HEK293 (cell line): ENCODE results near the gene PDIA5.

ENCODE experiments used
- CTCF ChIA-PET: fragments of 350-600 bp; formaldehyde crosslinking; extraction: SDS; loops from one replicate; lab custom pipeline; 2021; ENCODE audit warnings: antibody characterized with exemption; lab: Yijun Ruan, JAX
- POLR2A ChIA-PET: fragments of 300-600 bp; formaldehyde crosslinking; extraction: SDS; loops from one replicate; lab custom pipeline; 2020; ENCODE audit warnings: antibody characterized with exemption, inconsistent platforms; lab: Yijun Ruan, JAX
- H3K27ac ChIP-seq: fragments of 200-500 bp; sonication (Bioruptor generic); 2 replicates; pipeline ENCODE4 v1.5.1; 2014; ENCODE audit warnings: low read depth, low read length, control low read depth, inconsistent platforms; ENCODE audit errors: extremely low read depth
- H3K36me3 ChIP-seq, 2 experiments: fragments of 200-500 bp in 1 of 2; sonication (Bioruptor generic) in 1 of 2; 1 replicate in 1 of 2; 2 replicates in 1 of 2; pipeline ENCODE4 v1.5.1; 2014 to 2017; ENCODE audit warnings: inconsistent platforms in 2 of 2, low read length in 2 of 2; ENCODE audit not compliant: control insufficient read depth in 2 of 2, insufficient read depth in 1 of 2
- H3K4me1 ChIP-seq: fragments of 200-500 bp; sonication (Bioruptor generic); 2 replicates; pipeline ENCODE4 v1.5.1; 2014; ENCODE audit warnings: mild to moderate bottlenecking, low read length, inconsistent platforms; ENCODE audit not compliant: control insufficient read depth, insufficient read depth
- H3K4me3 ChIP-seq: 2 replicates; pipeline ENCODE4 v1.5.1; 2011; ENCODE audit warnings: low read depth, mild to moderate bottlenecking, control low read depth, low read length, moderate library complexity
- H3K9me3 ChIP-seq: fragments of 200-500 bp; sonication (Bioruptor generic); 2 replicates; pipeline ENCODE4 v1.5.1; 2014; ENCODE audit warnings: low read depth, low read length, inconsistent platforms; ENCODE audit not compliant: control insufficient read depth, insufficient read depth
- EGR2 ChIP-seq: fragments of 450-650 bp; formaldehyde crosslinking; IDR thresholded peaks from 2 replicates; pipeline ENCODE4 v1.5.1; 2016; ENCODE audit warnings: low read depth, missing biosample characterization, missing genetic modification characterization
- GLI2 ChIP-seq: fragments of 450-650 bp; formaldehyde crosslinking; IDR thresholded peaks from 2 replicates; pipeline ENCODE4; 2017; ENCODE audit warnings: missing biosample characterization, missing genetic modification characterization, low read depth, borderline replicate concordance
- IKZF3 ChIP-seq: fragments of 450-650 bp; IDR thresholded peaks from 2 replicates; pipeline ENCODE4 v1.5.0; 2018; ENCODE audit warnings: missing biosample characterization, mild to moderate bottlenecking, missing genetic modification characterization, moderate library complexity
- INSM2 ChIP-seq: fragments of 450-650 bp; formaldehyde crosslinking; IDR thresholded peaks from 2 replicates; pipeline ENCODE4 v1.5.1; 2016; ENCODE audit warnings: missing biosample characterization, missing genetic modification characterization
- KLF1 ChIP-seq: fragments of 450-650 bp; formaldehyde crosslinking; IDR thresholded peaks from 2 replicates; pipeline ENCODE4 v1.5.1; 2016; ENCODE audit warnings: missing biosample characterization, missing genetic modification characterization
- MYNN ChIP-seq: fragments of 450-650 bp; formaldehyde crosslinking; IDR thresholded peaks from 2 replicates; pipeline ENCODE4 v1.5.1; 2016; ENCODE audit warnings: missing biosample characterization, missing genetic modification characterization, borderline replicate concordance
- RBAK ChIP-seq: fragments of 450-650 bp; formaldehyde crosslinking; IDR thresholded peaks from 2 replicates; pipeline ENCODE4 v1.5.1; 2016; ENCODE audit warnings: missing biosample characterization, missing genetic modification characterization
- SCRT1 ChIP-seq: fragments of 450-650 bp; formaldehyde crosslinking; IDR thresholded peaks from 2 replicates; pipeline ENCODE4 v1.5.1; 2016; ENCODE audit warnings: missing biosample characterization, missing genetic modification characterization, borderline replicate concordance
- YY2 ChIP-seq: fragments of 450-650 bp; formaldehyde crosslinking; IDR thresholded peaks from 2 replicates; pipeline ENCODE4 v1.5.1; 2016; ENCODE audit warnings: missing biosample characterization, missing genetic modification characterization
- ZFP3 ChIP-seq: fragments of 450-650 bp; formaldehyde crosslinking; IDR thresholded peaks from 2 replicates; pipeline ENCODE4 v1.5.1; 2016; ENCODE audit warnings: low read depth, missing biosample characterization, missing genetic modification characterization
- ZNF114 ChIP-seq: fragments of 450-650 bp; formaldehyde crosslinking; IDR thresholded peaks from 2 replicates; pipeline ENCODE4 v1.5.0; 2017; ENCODE audit warnings: missing biosample characterization, missing genetic modification characterization
- ZNF133 ChIP-seq: fragments of 450-650 bp; formaldehyde crosslinking; IDR thresholded peaks from 2 replicates; pipeline ENCODE4 v1.5.1; 2016; ENCODE audit warnings: missing biosample characterization, missing genetic modification characterization
- ZNF146 ChIP-seq: fragments of 450-650 bp; formaldehyde crosslinking; IDR thresholded peaks from 2 replicates; pipeline ENCODE4 v1.5.1; 2016; ENCODE audit warnings: missing biosample characterization, missing genetic modification characterization
- ZNF148 ChIP-seq: fragments of 450-650 bp; formaldehyde crosslinking; IDR thresholded peaks from 2 replicates; pipeline ENCODE4 v1.5.0; 2017; ENCODE audit warnings: missing biosample characterization, missing genetic modification characterization, borderline replicate concordance
- ZNF157 ChIP-seq: fragments of 450-650 bp; formaldehyde crosslinking; IDR thresholded peaks from 2 replicates; pipeline ENCODE4 v1.5.1; 2016; ENCODE audit warnings: missing biosample characterization, missing genetic modification characterization
- ZNF18 ChIP-seq: fragments of 450-650 bp; formaldehyde crosslinking; IDR thresholded peaks from 2 replicates; pipeline ENCODE4 v1.5.1; 2016; ENCODE audit warnings: missing biosample characterization, missing genetic modification characterization
- ZNF19 ChIP-seq: fragments of 450-650 bp; formaldehyde crosslinking; IDR thresholded peaks from 2 replicates; pipeline ENCODE4; 2016; ENCODE audit warnings: missing biosample characterization, missing genetic modification characterization, low read depth
- ZNF2 ChIP-seq: fragments of 450-650 bp; formaldehyde crosslinking; IDR thresholded peaks from 2 replicates; pipeline ENCODE4 v1.5.1; 2016; ENCODE audit warnings: missing biosample characterization, missing genetic modification characterization
- ZNF211 ChIP-seq: fragments of 450-650 bp; formaldehyde crosslinking; IDR thresholded peaks from 2 replicates; pipeline ENCODE4 v1.5.1; 2016; ENCODE audit warnings: low read depth, missing biosample characterization, missing genetic modification characterization
- ZNF311 ChIP-seq: fragments of 450-650 bp; formaldehyde crosslinking; IDR thresholded peaks from 2 replicates; pipeline ENCODE4 v1.5.1; 2017; ENCODE audit warnings: missing biosample characterization, missing genetic modification characterization, borderline replicate concordance
- ZNF354C ChIP-seq: fragments of 450-650 bp; formaldehyde crosslinking; IDR thresholded peaks from 2 replicates; pipeline ENCODE4 v1.5.1; 2016; ENCODE audit warnings: missing biosample characterization, missing genetic modification characterization, low read depth, borderline replicate concordance
- ZNF48 ChIP-seq: fragments of 450-650 bp; formaldehyde crosslinking; IDR thresholded peaks from 2 replicates; pipeline ENCODE4 v1.5.1; 2016; ENCODE audit warnings: missing biosample characterization, missing genetic modification characterization
- ZNF645 ChIP-seq: fragments of 450-650 bp; formaldehyde crosslinking; IDR thresholded peaks from 2 replicates; pipeline ENCODE4; 2016; ENCODE audit warnings: missing biosample characterization, missing genetic modification characterization
- ZNF670 ChIP-seq: fragments of 450-650 bp; formaldehyde crosslinking; IDR thresholded peaks from 2 replicates; pipeline ENCODE4 v1.5.1; 2016; ENCODE audit warnings: missing biosample characterization, missing genetic modification characterization, low read depth
- ZNF777 ChIP-seq: fragments of 450-650 bp; formaldehyde crosslinking; IDR thresholded peaks from 2 replicates; pipeline ENCODE4 v1.5.1; 2017; ENCODE audit warnings: missing biosample characterization, missing genetic modification characterization, borderline replicate concordance
- ZNF830 ChIP-seq: fragments of 450-650 bp; IDR thresholded peaks from 2 replicates; pipeline ENCODE4 v1.5.0; 2018; ENCODE audit warnings: missing biosample characterization, missing genetic modification characterization, low read depth, mild to moderate bottlenecking, moderate library complexity
- ZXDB ChIP-seq: fragments of 450-650 bp; formaldehyde crosslinking; IDR thresholded peaks from 2 replicates; pipeline ENCODE4 v1.5.1; 2016; ENCODE audit warnings: missing biosample characterization, missing genetic modification characterization

Gene PDIA5

GRCh38 chr3:123155471-123156011 is 88.7 kb downstream of the PDIA5 start:
- TF ChIP-seq ZNF670 (no peak), ZXDB (tag by site-specific recombination) (no peak), SCRT1 (tag by site-specific recombination) (no peak), ZNF148 (tag by site-specific recombination) (no peak), ZNF645 (no peak), ZNF211 (tag by site-specific recombination) (no peak), ZNF48 (tag by site-specific recombination) (no peak), ZNF114 (no peak), ZNF157 (no peak), INSM2 (tag by site-specific recombination) (no peak), ZNF2 (tag by site-specific recombination) (no peak), IKZF3 (no peak), GLI2 (tag by site-specific recombination) (no peak), ZNF354C (tag by site-specific recombination) (no peak), KLF1 (no peak)
- no peaks in the 10 kb centered on the region for H3K9me3 ChIP-seq
- ChIA-PET POLR2A (no interaction called here), CTCF (no interaction called here)
- no peak overlapping the region for H3K4me3 ChIP-seq
- no peak overlapping the region for H3K27ac ChIP-seq
- no peaks in the 10 kb centered on the region for H3K4me1 ChIP-seq
- H3K36me3 ChIP-seq, result peaks cover 0 to 68% of the 10 kb centered on the region in 2 experiments; a peak in 2 of 3 replicates

- no peak overlapping the region for H3K27ac ChIP-seq
- POLR2A ChIA-PET, result no interaction called here
- H3K36me3 ChIP-seq, result peaks cover 0 to 68% of the 10 kb centered on the region in 2 experiments; a peak in 2 of 3 replicates
- no peaks in the 10 kb centered on the region for H3K9me3 ChIP-seq
- H3K4me3 ChIP-seq, result no peak overlapping the region
- CTCF ChIA-PET, result no interaction called here
- no peaks in the 10 kb centered on the region for H3K4me1 ChIP-seq
- TF ChIP-seq RBAK (tag by site-specific recombination) (no peak), ZNF777 (tag by site-specific recombination) (no peak), ZNF830 (tag by site-specific recombination) (no peak), EGR2 (tag by site-specific recombination) (no peak), YY2 (tag by site-specific recombination) (no peak), IKZF3 (no peak), ZNF133 (tag by site-specific recombination) (no peak), ZNF146 (no peak), ZNF19 (no peak), ZFP3 (no peak), MYNN (tag by site-specific recombination) (no peak), ZNF18 (tag by site-specific recombination) (no peak), ZNF311 (tag by site-specific recombination) (no peak), INSM2 (tag by site-specific recombination) (no peak), ZNF114 (no peak)
Measured at GRCh38 chr3:123156276-123156995, 89.6 kb downstream of the PDIA5 start.
